HL-60 (cell line): Measurements from ENCODE around the gene TMEM171.

Experiments
- DNase-seq, 2 experiments: peaks; one replicate each; pipeline ENCODE4 v3.0.0-alpha.2; 2010 to 2020; ENCODE audit warnings: low read depth in 1 of 2, low spot score in 1 of 2
- H3K27ac ChIP-seq: fragments of 250-450 bp; sonication (Bioruptor Pico); replicated peaks from 2 replicates; pipeline ENCODE4 v1.5.1; 2020; ENCODE audit warnings: mild to moderate bottlenecking, moderate library complexity
- H3K27me3 ChIP-seq: fragments of 250-450 bp; sonication (Bioruptor Pico); 2 replicates; pipeline ENCODE4 v1.5.1; 2021; ENCODE audit warnings: mild to moderate bottlenecking, moderate library complexity; ENCODE audit not compliant: insufficient read depth, poor library complexity, severe bottlenecking
- H3K4me3 ChIP-seq: replicated peaks from 2 replicates; pipeline ENCODE4 v1.5.1; 2011; ENCODE audit warnings: mild to moderate bottlenecking, control low read depth, low read length; ENCODE audit not compliant: insufficient read depth
- GABPA ChIP-seq: IDR thresholded peaks from 2 replicates; pipeline ENCODE4 v1.6.1; 2012; ENCODE audit warnings: low read depth
- POLR2AphosphoS5 ChIP-seq: IDR thresholded peaks from 2 replicates; pipeline ENCODE4 v1.6.1; 2012; ENCODE audit warnings: low read depth
- SPI1 ChIP-seq: IDR thresholded peaks from 2 replicates; pipeline ENCODE4 v1.6.1; 2012; ENCODE audit warnings: low read depth, mild to moderate bottlenecking, borderline replicate concordance
- TF ChIP-seq, protein P1 (sequence below): IDR thresholded peaks from 2 replicates; pipeline ENCODE4 v1.6.1; 2012; ENCODE audit warnings: low read depth; ENCODE audit not compliant: insufficient replicate concordance
- TF ChIP-seq, protein P2 (sequence below): IDR thresholded peaks from one replicate; pipeline ENCODE4 v1.5.1; 2011; ENCODE audit warnings: low read length, control low read depth, inconsistent platforms; ENCODE audit not compliant: insufficient read depth

The TMEM171 gene

DNA sequence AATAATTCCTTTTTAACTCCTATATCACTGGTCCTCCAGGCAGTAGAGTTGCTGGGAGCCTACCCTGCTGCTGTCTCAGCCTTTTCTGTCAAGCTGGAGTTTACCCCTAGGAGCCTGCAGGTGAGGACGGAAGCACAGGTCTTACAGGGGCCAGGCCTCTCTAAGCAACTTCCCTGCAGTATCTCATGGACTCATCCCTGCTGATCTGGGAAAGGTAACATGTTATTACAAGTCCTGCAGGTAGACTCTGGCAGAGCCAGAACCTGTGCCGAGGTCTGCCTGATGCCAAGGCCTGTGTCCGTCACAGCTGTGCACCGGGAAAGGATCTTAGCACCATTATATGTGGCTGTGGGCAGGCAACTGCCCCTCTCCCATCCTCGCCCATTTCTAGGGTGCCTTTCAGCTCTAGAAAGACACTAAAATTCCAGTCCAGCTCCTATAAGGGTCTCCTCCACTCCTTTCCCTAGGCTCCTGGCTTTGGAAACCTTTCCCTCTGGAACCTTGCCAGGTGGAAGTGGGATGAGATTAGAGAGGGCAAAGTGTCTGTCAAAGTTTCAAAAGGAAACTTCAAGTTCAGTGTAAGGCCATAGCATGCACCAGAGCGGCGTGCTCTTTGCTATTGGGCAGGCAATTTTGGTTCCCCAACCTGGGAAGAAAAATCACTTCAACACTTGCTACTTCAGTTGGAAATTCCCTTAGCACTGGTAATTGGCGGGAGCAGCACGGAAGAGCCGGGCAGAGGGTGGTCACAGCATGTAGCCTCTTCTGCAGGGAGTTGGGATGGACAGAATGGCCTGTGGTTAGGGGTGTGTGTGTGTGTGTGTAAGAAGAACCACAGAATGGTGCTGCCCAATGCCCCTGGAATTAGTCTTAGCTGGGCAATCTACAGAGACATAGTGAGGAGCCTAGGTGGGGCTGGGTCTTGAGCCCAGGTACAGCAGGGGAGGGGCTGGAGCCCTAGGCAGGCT, 17.5 kb downstream of the TMEM171 start:
- DNase-seq = no peak
- H3K27ac ChIP-seq = no peak overlapping the region
- TF ChIP-seq GABPA (no peak), SPI1 (no peak), POLR2AphosphoS5 (no peak)
- TF ChIP-seq, protein P1, sequence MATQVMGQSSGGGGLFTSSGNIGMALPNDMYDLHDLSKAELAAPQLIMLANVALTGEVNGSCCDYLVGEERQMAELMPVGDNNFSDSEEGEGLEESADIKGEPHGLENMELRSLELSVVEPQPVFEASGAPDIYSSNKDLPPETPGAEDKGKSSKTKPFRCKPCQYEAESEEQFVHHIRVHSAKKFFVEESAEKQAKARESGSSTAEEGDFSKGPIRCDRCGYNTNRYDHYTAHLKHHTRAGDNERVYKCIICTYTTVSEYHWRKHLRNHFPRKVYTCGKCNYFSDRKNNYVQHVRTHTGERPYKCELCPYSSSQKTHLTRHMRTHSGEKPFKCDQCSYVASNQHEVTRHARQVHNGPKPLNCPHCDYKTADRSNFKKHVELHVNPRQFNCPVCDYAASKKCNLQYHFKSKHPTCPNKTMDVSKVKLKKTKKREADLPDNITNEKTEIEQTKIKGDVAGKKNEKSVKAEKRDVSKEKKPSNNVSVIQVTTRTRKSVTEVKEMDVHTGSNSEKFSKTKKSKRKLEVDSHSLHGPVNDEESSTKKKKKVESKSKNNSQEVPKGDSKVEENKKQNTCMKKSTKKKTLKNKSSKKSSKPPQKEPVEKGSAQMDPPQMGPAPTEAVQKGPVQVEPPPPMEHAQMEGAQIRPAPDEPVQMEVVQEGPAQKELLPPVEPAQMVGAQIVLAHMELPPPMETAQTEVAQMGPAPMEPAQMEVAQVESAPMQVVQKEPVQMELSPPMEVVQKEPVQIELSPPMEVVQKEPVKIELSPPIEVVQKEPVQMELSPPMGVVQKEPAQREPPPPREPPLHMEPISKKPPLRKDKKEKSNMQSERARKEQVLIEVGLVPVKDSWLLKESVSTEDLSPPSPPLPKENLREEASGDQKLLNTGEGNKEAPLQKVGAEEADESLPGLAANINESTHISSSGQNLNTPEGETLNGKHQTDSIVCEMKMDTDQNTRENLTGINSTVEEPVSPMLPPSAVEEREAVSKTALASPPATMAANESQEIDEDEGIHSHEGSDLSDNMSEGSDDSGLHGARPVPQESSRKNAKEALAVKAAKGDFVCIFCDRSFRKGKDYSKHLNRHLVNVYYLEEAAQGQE = no peak
- TF ChIP-seq, protein P2, sequence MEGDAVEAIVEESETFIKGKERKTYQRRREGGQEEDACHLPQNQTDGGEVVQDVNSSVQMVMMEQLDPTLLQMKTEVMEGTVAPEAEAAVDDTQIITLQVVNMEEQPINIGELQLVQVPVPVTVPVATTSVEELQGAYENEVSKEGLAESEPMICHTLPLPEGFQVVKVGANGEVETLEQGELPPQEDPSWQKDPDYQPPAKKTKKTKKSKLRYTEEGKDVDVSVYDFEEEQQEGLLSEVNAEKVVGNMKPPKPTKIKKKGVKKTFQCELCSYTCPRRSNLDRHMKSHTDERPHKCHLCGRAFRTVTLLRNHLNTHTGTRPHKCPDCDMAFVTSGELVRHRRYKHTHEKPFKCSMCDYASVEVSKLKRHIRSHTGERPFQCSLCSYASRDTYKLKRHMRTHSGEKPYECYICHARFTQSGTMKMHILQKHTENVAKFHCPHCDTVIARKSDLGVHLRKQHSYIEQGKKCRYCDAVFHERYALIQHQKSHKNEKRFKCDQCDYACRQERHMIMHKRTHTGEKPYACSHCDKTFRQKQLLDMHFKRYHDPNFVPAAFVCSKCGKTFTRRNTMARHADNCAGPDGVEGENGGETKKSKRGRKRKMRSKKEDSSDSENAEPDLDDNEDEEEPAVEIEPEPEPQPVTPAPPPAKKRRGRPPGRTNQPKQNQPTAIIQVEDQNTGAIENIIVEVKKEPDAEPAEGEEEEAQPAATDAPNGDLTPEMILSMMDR = no peak
- H3K27me3 ChIP-seq = no peaks in the 10 kb centered on the region
- no peak overlapping the region for H3K4me3 ChIP-seq

DNA sequence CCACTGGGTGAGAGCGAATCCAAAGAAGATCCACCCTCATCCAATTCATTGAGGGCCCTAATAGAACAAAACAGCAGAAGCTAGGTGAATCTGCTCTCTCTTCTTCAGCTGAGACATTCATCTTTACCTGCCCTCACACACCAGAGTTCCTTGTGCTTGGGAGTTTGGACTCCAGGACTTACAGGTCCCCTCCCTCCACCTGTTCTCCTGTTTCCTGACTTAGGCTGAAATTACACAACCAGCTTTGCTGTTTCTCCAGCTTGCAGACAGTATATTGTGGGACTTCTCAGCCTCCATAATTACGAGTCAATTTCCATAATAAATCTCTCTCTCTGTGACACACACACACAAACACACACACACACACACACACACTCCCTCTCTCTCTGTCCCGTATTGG, 19.1 kb downstream of the TMEM171 start:
- Histone ChIP-seq H3K4me3 (no peak overlapping the region), H3K27me3 (no peaks in the 10 kb centered on the region), H3K27ac (no peak overlapping the region)
- DNase-seq = no peak
- TF ChIP-seq, protein P2 = no peak
- TF ChIP-seq SPI1 = no peak
- TF ChIP-seq POLR2AphosphoS5 = no peak
- TF ChIP-seq, protein P1 = no peak

DNA sequence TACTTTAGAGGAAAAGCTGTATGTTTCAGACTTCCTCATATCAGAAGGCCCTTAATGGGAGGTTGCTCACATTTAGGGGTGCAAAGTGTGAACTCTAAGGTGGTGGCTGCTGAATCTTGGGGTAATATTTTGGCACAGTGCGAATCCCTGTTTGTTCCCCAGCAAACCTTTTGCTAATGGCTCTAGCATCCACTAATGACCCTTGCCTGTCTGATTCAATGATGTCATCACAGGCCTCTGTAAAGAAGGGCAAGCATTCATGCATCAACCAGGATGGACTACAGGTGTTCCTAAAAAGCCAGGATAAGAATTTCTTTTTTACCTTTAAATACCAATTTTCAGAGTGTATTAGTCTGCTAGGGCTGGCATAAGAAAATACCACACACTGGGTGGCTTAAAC, 20.4 kb downstream of the TMEM171 start:
- Histone ChIP-seq H3K27ac (no peak overlapping the region), H3K4me3 (no peak overlapping the region), H3K27me3 (no peaks in the 10 kb centered on the region)
- TF ChIP-seq GABPA = no peak
- TF ChIP-seq SPI1 = no peak
- TF ChIP-seq, protein P2 = no peak
- TF ChIP-seq POLR2AphosphoS5 = no peak
- TF ChIP-seq, protein P1 = no peak
- no peak for DNase-seq
